Parathyroid adenoma (tissue), 2 donors: ENCODE results near the gene AGBL5.

Source experiments
- H2AFZ ChIP-seq: fragments of 300-600 bp; sonication (generic); one replicate; pipeline ENCODE4 v1.7.0; 2017; ENCODE audit warnings: antibody characterized with exemption, mild to moderate bottlenecking
- H3K27ac ChIP-seq: fragments of 300-600 bp; sonication (generic); one replicate; pipeline ENCODE4 v1.7.0; 2017
- H3K27me3 ChIP-seq: fragments of 300-600 bp; sonication (generic); one replicate; pipeline ENCODE4 v1.7.0; 2017; ENCODE audit warnings: low read length; ENCODE audit not compliant: control insufficient read depth, insufficient read depth
- H3K36me3 ChIP-seq: fragments of 300-600 bp; sonication (generic); one replicate; pipeline ENCODE4 v1.7.0; 2017; ENCODE audit warnings: low read length; ENCODE audit not compliant: control insufficient read depth, insufficient read depth
- H3K4me1 ChIP-seq: fragments of 300-600 bp; sonication (generic); one replicate; pipeline ENCODE4 v1.7.0; 2017; ENCODE audit warnings: control low read depth
- H3K4me2 ChIP-seq: fragments of 300-600 bp; sonication (generic); one replicate; pipeline ENCODE4 v1.7.0; 2017; ENCODE audit warnings: low read length
- H3K4me3 ChIP-seq: fragments of 300-600 bp; sonication (generic); one replicate; pipeline ENCODE4 v1.7.0; 2017; ENCODE audit warnings: low read depth, low read length
- H3K79me2 ChIP-seq: fragments of 300-600 bp; sonication (generic); one replicate; pipeline ENCODE4 v1.7.0; 2017; ENCODE audit warnings: control low read depth
- H3K9ac ChIP-seq: fragments of 300-600 bp; sonication (generic); one replicate; pipeline ENCODE4 v1.7.0; 2017; ENCODE audit warnings: mild to moderate bottlenecking
- H3K9me3 ChIP-seq: fragments of 300-600 bp; sonication (generic); one replicate; pipeline ENCODE4 v1.7.0; 2017; ENCODE audit warnings: low read length; ENCODE audit not compliant: control insufficient read depth
- TF ChIP-seq, protein P1 (sequence below): fragments of 300-600 bp; sonication (generic); IDR thresholded peaks from one replicate; pipeline ENCODE4 v1.7.0; 2017; ENCODE audit warnings: antibody characterized with exemption, mild to moderate bottlenecking
- donor health status: primary hyperparathyroidism.

The AGBL5 gene

DNA sequence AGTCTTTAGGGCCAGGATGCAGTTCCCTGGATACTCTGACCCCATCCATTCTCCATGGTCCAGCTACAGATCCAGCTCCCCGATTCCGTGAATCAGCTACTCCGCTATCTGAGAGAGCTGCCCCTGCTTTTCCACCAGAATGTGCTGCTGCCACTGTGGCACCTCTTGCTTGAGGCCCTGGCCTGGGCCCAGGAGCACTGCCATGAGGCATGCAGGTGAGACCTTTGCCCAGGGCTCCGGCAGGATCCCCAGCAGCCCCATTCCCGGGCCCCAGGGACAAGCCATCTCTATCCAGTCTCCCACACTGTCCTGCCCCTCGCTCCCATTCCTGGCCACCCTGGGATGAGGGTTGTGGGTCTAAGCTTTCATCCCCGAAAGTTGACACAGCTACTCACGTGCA is 11.2 kb upstream of the AGBL5 start:
- Histone ChIP-seq H3K4me2 (no peak overlapping the region), H3K4me1 (peaks cover 14% of the 10 kb centered on the region), H3K4me3 (no peak overlapping the region), H2AFZ (no peak overlapping the region), H3K27ac (no peak overlapping the region), H3K9me3 (no peaks in the 10 kb centered on the region), H3K27me3 (no peaks in the 10 kb centered on the region), H3K9ac (no peak overlapping the region), H3K36me3 (no peaks in the 10 kb centered on the region), H3K79me2 (no peaks in the 10 kb centered on the region)
- TF ChIP-seq, protein P1, sequence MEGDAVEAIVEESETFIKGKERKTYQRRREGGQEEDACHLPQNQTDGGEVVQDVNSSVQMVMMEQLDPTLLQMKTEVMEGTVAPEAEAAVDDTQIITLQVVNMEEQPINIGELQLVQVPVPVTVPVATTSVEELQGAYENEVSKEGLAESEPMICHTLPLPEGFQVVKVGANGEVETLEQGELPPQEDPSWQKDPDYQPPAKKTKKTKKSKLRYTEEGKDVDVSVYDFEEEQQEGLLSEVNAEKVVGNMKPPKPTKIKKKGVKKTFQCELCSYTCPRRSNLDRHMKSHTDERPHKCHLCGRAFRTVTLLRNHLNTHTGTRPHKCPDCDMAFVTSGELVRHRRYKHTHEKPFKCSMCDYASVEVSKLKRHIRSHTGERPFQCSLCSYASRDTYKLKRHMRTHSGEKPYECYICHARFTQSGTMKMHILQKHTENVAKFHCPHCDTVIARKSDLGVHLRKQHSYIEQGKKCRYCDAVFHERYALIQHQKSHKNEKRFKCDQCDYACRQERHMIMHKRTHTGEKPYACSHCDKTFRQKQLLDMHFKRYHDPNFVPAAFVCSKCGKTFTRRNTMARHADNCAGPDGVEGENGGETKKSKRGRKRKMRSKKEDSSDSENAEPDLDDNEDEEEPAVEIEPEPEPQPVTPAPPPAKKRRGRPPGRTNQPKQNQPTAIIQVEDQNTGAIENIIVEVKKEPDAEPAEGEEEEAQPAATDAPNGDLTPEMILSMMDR = no peak

- Histone ChIP-seq H3K4me1 (peaks cover 14% of the 10 kb centered on the region), H3K27ac (peak overlapping the region; percentile 72), H2AFZ (peak overlapping the region; percentile 26), H3K79me2 (no peaks in the 10 kb centered on the region), H3K27me3 (no peaks in the 10 kb centered on the region), H3K9ac (no peak overlapping the region), H3K4me3 (peak overlapping the region; percentile 23), H3K4me2 (peak overlapping the region; percentile 50), H3K36me3 (no peaks in the 10 kb centered on the region), H3K9me3 (no peaks in the 10 kb centered on the region)
- TF ChIP-seq, protein P1 = no peak
These were observed 9.7 kb upstream of the AGBL5 start for GRCh38 chr2:27041752-27042151.

DNA sequence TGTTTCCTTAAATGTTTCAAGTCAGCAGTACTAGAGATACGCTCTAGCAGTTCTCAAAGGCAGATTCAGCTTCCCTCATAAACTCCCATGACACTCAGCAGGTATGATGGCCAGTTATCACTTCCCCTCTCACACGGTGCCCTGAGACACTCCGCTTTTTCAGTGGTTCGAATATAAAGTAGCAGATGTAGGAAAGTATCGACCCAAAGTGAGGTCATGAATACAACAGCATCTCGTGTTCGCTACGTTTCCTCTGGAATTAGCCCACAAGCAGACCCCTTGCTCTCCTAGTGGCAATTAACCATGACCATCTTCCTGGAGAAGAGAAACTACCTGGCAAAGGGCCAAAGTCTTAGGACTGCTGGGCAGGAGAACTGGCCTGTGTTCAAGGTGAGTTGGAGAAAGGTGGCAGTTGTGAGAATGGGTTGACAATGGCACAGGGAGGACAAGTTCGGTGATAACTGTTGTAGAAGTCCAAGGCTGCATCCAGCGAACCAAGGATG is 9.3 kb upstream of the AGBL5 start:
- Histone ChIP-seq H3K27ac (peak overlapping the region; percentile 72), H3K36me3 (no peaks in the 10 kb centered on the region), H3K4me2 (peak overlapping the region; percentile 50)

DNA sequence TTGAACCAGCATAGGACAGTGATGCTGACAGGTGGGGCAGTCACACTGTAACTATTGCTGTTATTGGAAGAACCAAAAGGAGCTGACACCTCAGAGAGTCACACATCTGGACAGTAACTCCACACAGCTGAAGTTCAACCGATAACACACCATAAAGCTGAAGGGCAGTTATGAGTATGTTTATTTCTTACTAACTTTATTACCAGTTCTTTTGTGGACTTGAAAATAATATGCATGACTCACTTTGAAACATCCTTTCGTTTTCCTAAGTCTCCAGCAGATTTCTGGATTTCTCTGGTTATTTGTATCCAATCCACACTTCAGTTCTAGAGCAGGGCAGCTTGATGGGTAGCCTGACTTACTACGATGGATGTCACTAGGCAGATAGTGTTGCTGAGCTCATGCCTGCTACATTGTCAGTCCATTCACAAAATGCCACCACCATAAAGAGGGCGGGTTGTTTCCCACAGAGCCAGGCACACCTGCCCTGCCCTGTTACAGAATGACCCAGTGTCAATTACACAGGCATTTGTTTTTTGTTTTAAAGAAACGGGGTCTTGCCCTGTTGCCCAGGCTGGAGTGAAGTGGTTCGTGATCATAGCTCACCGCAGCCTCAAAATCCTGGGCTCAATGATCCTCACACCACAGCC is 8.4 kb upstream of the AGBL5 start:
- no peak overlapping the region for H3K27ac ChIP-seq
- TF ChIP-seq, protein P1 = no peak
- H3K27me3 ChIP-seq = no peaks in the 10 kb centered on the region
- no peak overlapping the region for H3K4me2 ChIP-seq
- H3K9ac ChIP-seq = no peak overlapping the region
- H3K4me3 ChIP-seq = no peak overlapping the region
- no peak overlapping the region for H2AFZ ChIP-seq
- peaks cover 14% of the 10 kb centered on the region for H3K4me1 ChIP-seq
- H3K36me3 ChIP-seq = no peaks in the 10 kb centered on the region
- no peaks in the 10 kb centered on the region for H3K9me3 ChIP-seq
- no peaks in the 10 kb centered on the region for H3K79me2 ChIP-seq

More for the DNA sequence above, 9.3 kb upstream of the AGBL5 start:
- peak overlapping the region; percentile 23 for H3K4me3 ChIP-seq
- H3K9ac ChIP-seq = no peak overlapping the region
- TF ChIP-seq, protein P1 = no peak
- H3K9me3 ChIP-seq = no peaks in the 10 kb centered on the region
- peak overlapping the region; percentile 26 for H2AFZ ChIP-seq
- no peaks in the 10 kb centered on the region for H3K79me2 ChIP-seq
- H3K4me1 ChIP-seq = peaks cover 14% of the 10 kb centered on the region
- no peaks in the 10 kb centered on the region for H3K27me3 ChIP-seq
